H9 (cell line): ENCODE results near the gene HOXC12. TPM values are rescaled to one million over a fixed set of nuclear protein-coding genes. Genes with fewer than 3 reads are reported as not detected.

Source experiments
- DNase-seq: peaks from one replicate; pipeline ENCODE4 v3.0.0-alpha.2; 2017
- H2AFZ ChIP-seq: one replicate; pipeline ENCODE4 v1.6.1; 2013; ENCODE audit warnings: mild to moderate bottlenecking, low read length, control low read depth, moderate library complexity
- H2AK5ac ChIP-seq: 2 replicates; pipeline ENCODE4 v1.6.1; 2013; ENCODE audit warnings: low read length, control low read depth, mixed read lengths; ENCODE audit not compliant: insufficient read length
- H2BK120ac ChIP-seq: one replicate; pipeline ENCODE4 v1.6.1; 2013; ENCODE audit warnings: low read depth, mild to moderate bottlenecking, low read length, control low read depth, inconsistent platforms; ENCODE audit not compliant: poor library complexity, severe bottlenecking
- H2BK12ac ChIP-seq: 2 replicates; pipeline ENCODE4 v1.6.1; 2013; ENCODE audit warnings: low read length, control low read depth, mixed read lengths, low read depth; ENCODE audit not compliant: insufficient read length
- H2BK15ac ChIP-seq: 2 replicates; pipeline ENCODE4 v1.6.1; 2013; ENCODE audit warnings: low read depth, low read length, control low read depth
- H2BK20ac ChIP-seq: one replicate; pipeline ENCODE4 v1.6.1; 2013; ENCODE audit warnings: low read depth, mild to moderate bottlenecking, low read length, control low read depth, inconsistent platforms; ENCODE audit not compliant: poor library complexity, severe bottlenecking
- H2BK5ac ChIP-seq: 2 replicates; pipeline ENCODE4 v1.6.1; 2013; ENCODE audit warnings: low read length, control low read depth, mixed read lengths; ENCODE audit not compliant: insufficient read length
- H3K14ac ChIP-seq: 2 replicates; pipeline ENCODE4 v1.6.1; 2013; ENCODE audit warnings: low read length, control low read depth; ENCODE audit not compliant: insufficient read depth
- H3K18ac ChIP-seq: 2 replicates; pipeline ENCODE4 v1.6.1; 2013; ENCODE audit warnings: low read depth, mild to moderate bottlenecking, mixed read lengths, low read length, control low read depth; ENCODE audit not compliant: insufficient read length
- H3K23ac ChIP-seq: 2 replicates; pipeline ENCODE4 v1.6.1; 2013; ENCODE audit warnings: low read length, control low read depth, mixed read lengths, low read depth; ENCODE audit not compliant: insufficient read length
- H3K23me2 ChIP-seq: 2 replicates; pipeline ENCODE4 v1.6.1; 2013; ENCODE audit warnings: low read depth, mild to moderate bottlenecking, mixed read lengths, low read length, control low read depth; ENCODE audit not compliant: insufficient read length, poor library complexity, severe bottlenecking
- H3K27ac ChIP-seq: 2 replicates; pipeline ENCODE4 v1.5.1; 2013; ENCODE audit warnings: low read length, control low read depth, mixed read lengths, low read depth; ENCODE audit not compliant: insufficient read length
- H3K27me3 ChIP-seq: 2 replicates; pipeline ENCODE4 v1.6.1; 2013; ENCODE audit warnings: low read length, control low read depth, inconsistent platforms; ENCODE audit not compliant: insufficient read depth
- H3K4ac ChIP-seq: 2 replicates; pipeline ENCODE4 v1.6.1; 2013; ENCODE audit warnings: low read depth, mild to moderate bottlenecking, control low read depth, inconsistent platforms, low read length, moderate library complexity
- H3K4me1 ChIP-seq: 2 replicates; pipeline ENCODE4 v1.6.1; 2013; ENCODE audit warnings: low read length, control low read depth, inconsistent platforms; ENCODE audit not compliant: insufficient read depth
- H3K4me2 ChIP-seq: 2 replicates; pipeline ENCODE4 v1.6.1; 2013; ENCODE audit warnings: low read length, control low read depth, mixed read lengths; ENCODE audit not compliant: insufficient read length, insufficient read depth
- H3K56ac ChIP-seq: 2 replicates; pipeline ENCODE4 v1.6.1; 2013; ENCODE audit warnings: low read depth, mild to moderate bottlenecking, mixed read lengths, low read length, control low read depth; ENCODE audit not compliant: insufficient read length
- H3K79me1 ChIP-seq: 2 replicates; pipeline ENCODE4 v1.6.1; 2013; ENCODE audit warnings: low read depth, mild to moderate bottlenecking, moderate library complexity, low read length, control low read depth, inconsistent platforms; ENCODE audit not compliant: insufficient read depth, poor library complexity, severe bottlenecking
- H3K79me2 ChIP-seq: 2 replicates; pipeline ENCODE4 v1.6.1; 2013; ENCODE audit warnings: low read length, control low read depth, inconsistent platforms; ENCODE audit not compliant: insufficient read depth
- H3K9ac ChIP-seq: 2 replicates; pipeline ENCODE4 v1.6.1; 2013; ENCODE audit warnings: low read length, control low read depth, mixed read lengths; ENCODE audit not compliant: insufficient read length; ENCODE audit errors: extremely low read depth
- H3K9me3 ChIP-seq: one replicate; pipeline ENCODE4 v1.6.1; 2013; ENCODE audit warnings: low read depth, low read length, inconsistent platforms; ENCODE audit not compliant: control insufficient read depth
- H3T11ph ChIP-seq: one replicate; pipeline ENCODE4 v1.6.1; 2013; ENCODE audit warnings: mild to moderate bottlenecking, low read length, control low read depth, inconsistent platforms
- H4K20me1 ChIP-seq: one replicate; pipeline ENCODE4 v1.6.1; 2013; ENCODE audit not compliant: control insufficient read depth, insufficient read length, insufficient read depth
- H4K5ac ChIP-seq: 2 replicates; pipeline ENCODE4 v1.6.1; 2013; ENCODE audit warnings: low read depth, mild to moderate bottlenecking, mixed read lengths, low read length, control low read depth; ENCODE audit not compliant: insufficient read length
- H4K8ac ChIP-seq: replicated peaks from 2 replicates; pipeline ENCODE4 v1.6.1; 2013; ENCODE audit warnings: low read length, control low read depth, mixed read lengths, low read depth; ENCODE audit not compliant: insufficient read length
- H4K91ac ChIP-seq: 2 replicates; pipeline ENCODE4 v1.6.1; 2013; ENCODE audit warnings: low read depth, mild to moderate bottlenecking, moderate library complexity, mixed read lengths, low read length, control low read depth; ENCODE audit not compliant: insufficient read length
- H3K27ac Mint-ChIP-seq, 3 experiments: 2 replicates in 2 of 3; 3 replicates in 1 of 3; pipeline ENCODE4 v1.8.0; 2020 to 2021; ENCODE audit warnings: mixed read lengths in 3 of 3, mild to moderate bottlenecking in 1 of 3, moderate library complexity in 1 of 3
- H3K27me3 Mint-ChIP-seq: 2 replicates; pipeline ENCODE4 v1.8.0; 2021; ENCODE audit warnings: low read depth, mild to moderate bottlenecking, moderate library complexity, mixed read lengths
- H3K36me3 Mint-ChIP-seq, 3 experiments: 2 replicates in 2 of 3; 3 replicates in 1 of 3; pipeline ENCODE4 v1.8.0; 2020 to 2021; ENCODE audit warnings: low read depth in 3 of 3, mixed read lengths in 3 of 3; ENCODE audit not compliant: insufficient read depth in 1 of 3
- H3K4me1 Mint-ChIP-seq, 2 experiments: 2 replicates each; pipeline ENCODE4 v1.8.0; 2020; ENCODE audit warnings: mixed read lengths in 2 of 2
- H3K4me3 Mint-ChIP-seq, 2 experiments: 2 replicates in 1 of 2; 3 replicates in 1 of 2; pipeline ENCODE4 v1.8.0; 2020 to 2021; ENCODE audit warnings: mild to moderate bottlenecking in 2 of 2, mixed read lengths in 2 of 2, moderate library complexity in 1 of 2
- H3K9me3 Mint-ChIP-seq, 2 experiments: 2 replicates in 1 of 2; 3 replicates in 1 of 2; pipeline ENCODE4 v1.8.0; 2020; ENCODE audit warnings: mild to moderate bottlenecking in 2 of 2, mixed read lengths in 2 of 2, moderate library complexity in 1 of 2
- CTCF ChIP-seq: fragments of 200-600 bp; sonication (generic); conservative IDR thresholded peaks from 3 replicates; pipeline ENCODE4 v1.8.0; 2021; ENCODE audit warnings: antibody characterized with exemption, mild to moderate bottlenecking
- WGBS: extraction: QIAGEN DNeasy Blood & Tissue Kit; methylation state at CpG from one replicate; pipeline ENCODE4 v1.1.7; 2013; ENCODE audit warnings: missing lambda C conversion rate, low lambda C conversion rate, mixed read lengths; ENCODE audit not compliant: insufficient read length; ENCODE audit errors: extremely low coverage; 5-methylcytosine and 5-hydroxymethylcytosine counted together
- total RNA-seq: library from RNA; stranded (reverse); gene quantifications from 2 replicates; pipeline ENCODE4 v1.2.1, GENCODE V29; 2021

The HOXC12 gene
- total RNA-seq, 1 experiment from 2014 or later: not detected

- H3K9me3 ChIP-seq: no peaks in the 10 kb centered on the region
- no peak for DNase-seq
- no peak overlapping the region for H3K56ac ChIP-seq
- H3K27me3 Mint-ChIP-seq: peaks cover 99% of the 10 kb centered on the region
- H3K4ac ChIP-seq: no peak overlapping the region
- H4K91ac ChIP-seq: no peak overlapping the region
- H3K4me3 Mint-ChIP-seq: peak overlapping the region in 1 of 2 experiments; percentile 30; a peak in 1 of 5 replicates
- H4K20me1 ChIP-seq: no peaks in the 10 kb centered on the region
- H3K27me3 ChIP-seq: peaks cover 92% of the 10 kb centered on the region
- H3K4me2 ChIP-seq: no peak overlapping the region
- H3K79me2 ChIP-seq: no peaks in the 10 kb centered on the region
- no peak overlapping the region for H2BK120ac ChIP-seq
- no peaks in the 10 kb centered on the region for H3K23me2 ChIP-seq
- no CpG with 5 or more reads among the region's 49 CpGs for WGBS
- no peak overlapping the region for H2BK15ac ChIP-seq
- H3K79me1 ChIP-seq: no peaks in the 10 kb centered on the region
- H2AFZ ChIP-seq: no peak overlapping the region
- H3K23ac ChIP-seq: no peak overlapping the region
- no peak overlapping the region for H3K9ac ChIP-seq
- no peaks in the 10 kb centered on the region for H3K36me3 Mint-ChIP-seq
- no peak for TF ChIP-seq CTCF
- no peak overlapping the region for H3K18ac ChIP-seq
- H3K9me3 Mint-ChIP-seq: peaks cover 7 to 12% of the 10 kb centered on the region in 2 experiments
- H2AK5ac ChIP-seq: no peak overlapping the region
- H3K27ac ChIP-seq: no peak overlapping the region
- H3K27ac Mint-ChIP-seq: no peak overlapping the region
- no peaks in the 10 kb centered on the region for H3K4me1 ChIP-seq
- no peak overlapping the region for H4K5ac ChIP-seq
- no peak overlapping the region for H4K8ac ChIP-seq
- no peak overlapping the region for H2BK5ac ChIP-seq
- no peak overlapping the region for H2BK20ac ChIP-seq
- H3K14ac ChIP-seq: no peak overlapping the region
- H3T11ph ChIP-seq: no peak overlapping the region
- H3K4me1 Mint-ChIP-seq: peaks cover 0 to 19% of the 10 kb centered on the region in 2 experiments; a peak in 3 of 4 replicates
- no peak overlapping the region for H2BK12ac ChIP-seq
These were observed 19.0 kb upstream of the HOXC12 start for GRCh38 chr12:53935383-53936341.
